Measurements from ENCODE around the gene BTBD2. TPM values are rescaled to one million over a fixed set of nuclear protein-coding genes. Genes with fewer than 3 reads are reported as not detected.
"Not testable (repeated sequence)": the region's sequence is repeated elsewhere in the genome, so short reads cannot be mapped to it uniquely, and the experiment has no call there.

BTBD2 gene
- total RNA-seq, 1 experiment from 2014 or later, result 81.0 TPM

- Histone ChIP-seq H3K36me3 (ENCODE audit: low read depth) (no peaks in the 10 kb centered on the region), H3K4me3 (no peak overlapping the region), H3K27ac (no peak overlapping the region), H2AFZ (no peak overlapping the region), H3K9me2 (ENCODE audit: insufficient read depth) (no peaks in the 10 kb centered on the region), H4K20me1 (ENCODE audit: insufficient read depth) (peaks cover 4% of the 10 kb centered on the region; the same call in 1 of the 2 replicates), H3K9me3 (ENCODE audit: insufficient read depth, low read depth) (no peaks in the 10 kb centered on the region), H3F3A (ENCODE audit: insufficient read depth, low read depth) (peaks cover 4% of the 10 kb centered on the region; the same call in 1 of the 2 replicates), H3K27me3 (ENCODE audit: insufficient read depth, low read depth) (no peaks in the 10 kb centered on the region), H3K79me2 (ENCODE audit: low read depth) (no peaks in the 10 kb centered on the region), H3K4me1 (replicated peaks; ENCODE audit: insufficient read depth) (no peaks in the 10 kb centered on the region), H3K4me2 (no peak overlapping the region)
- no peak for TF ChIP-seq EZH2 (IDR thresholded peaks at IDR 0.05; ENCODE audit: low read depth)
- TF ChIP-seq CTCF (conservative IDR thresholded peaks at IDR 0.05), result no peak
- intact Hi-C loops (cut with micrococcal nuclease; ENCODE audit: unreplicated experiment), result no loop called here
- ChIA-PET CTCF (no interaction called here), POLR2A (ENCODE audit: unreplicated experiment) (no interaction called here)
- no peak for DNase-seq
- BruUV-seq (replicated peaks), result no TSS peak
Measured at GRCh38 chr19:1990230-1991017, 25.1 kb downstream of the BTBD2 start.

- CTCF ChIA-PET, result no interaction called here
- Histone ChIP-seq H3K4me2 (no peak overlapping the region), H3K9me2 (ENCODE audit: insufficient read depth) (no peaks in the 10 kb centered on the region), H3K27ac (no peak overlapping the region), H3K4me3 (no peak overlapping the region), H3K9me3 (ENCODE audit: insufficient read depth, low read depth) (no peaks in the 10 kb centered on the region), H2AFZ (no peak overlapping the region), H3F3A (ENCODE audit: insufficient read depth, low read depth) (peaks cover 4% of the 10 kb centered on the region; the same call in 1 of the 2 replicates), H4K20me1 (ENCODE audit: insufficient read depth) (peaks cover 4% of the 10 kb centered on the region; the same call in 1 of the 2 replicates), H3K36me3 (ENCODE audit: low read depth) (no peaks in the 10 kb centered on the region), H3K79me2 (ENCODE audit: low read depth) (no peaks in the 10 kb centered on the region), H3K27me3 (ENCODE audit: insufficient read depth, low read depth) (no peaks in the 10 kb centered on the region), H3K4me1 (replicated peaks; ENCODE audit: insufficient read depth) (no peaks in the 10 kb centered on the region)
- no peak for DNase-seq
- no TSS peak for BruUV-seq (replicated peaks)
- intact Hi-C loops (cut with micrococcal nuclease; ENCODE audit: unreplicated experiment), result no loop called here
- POLR2A ChIA-PET (ENCODE audit: unreplicated experiment), result no interaction called here
- TF ChIP-seq CTCF (conservative IDR thresholded peaks at IDR 0.05) (no peak), EZH2 (IDR thresholded peaks at IDR 0.05; ENCODE audit: low read depth) (no peak)
Measured at GRCh38 chr19:1989513-1990229, 25.8 kb downstream of the BTBD2 start.

GRCh38 chr19:1988464-1988863, 27.1 kb downstream of the BTBD2 start:
- BruUV-seq (replicated peaks); H3F3A ChIP-seq (ENCODE audit: insufficient read depth, low read depth); H3K36me3 ChIP-seq (ENCODE audit: low read depth); H3K9me3 ChIP-seq (ENCODE audit: insufficient read depth, low read depth); H3K9me2 ChIP-seq (ENCODE audit: insufficient read depth); H3K4me1 ChIP-seq (replicated peaks; ENCODE audit: insufficient read depth); H3K27ac ChIP-seq; H3K4me3 ChIP-seq; H3K27me3 ChIP-seq (ENCODE audit: insufficient read depth, low read depth); H3K79me2 ChIP-seq (ENCODE audit: low read depth); H3K4me2 ChIP-seq; H2AFZ ChIP-seq; H4K20me1 ChIP-seq (ENCODE audit: insufficient read depth); POLR2A ChIA-PET (ENCODE audit: unreplicated experiment); intact Hi-C loops (cut with micrococcal nuclease; ENCODE audit: unreplicated experiment); DNase-seq; CTCF ChIA-PET: not testable (repeated sequence)
